CD4-positive, alpha-beta memory T cell (primary cell): ENCODE measurements around the gene TRIM66. TPM values are rescaled to one million over a fixed set of nuclear protein-coding genes. Genes with fewer than 3 reads are reported as not detected.

ENCODE experiments used
- CTCF ChIA-PET: fragments of 350-600 bp; sonication (Branson Sonifier 250); formaldehyde crosslinking; loops from one replicate; lab custom pipeline; 2021; ENCODE audit warnings: inconsistent platforms; ENCODE audit not compliant: partially characterized antibody; lab: Charles Lee
- POLR2A ChIA-PET: fragments of 350-600 bp; sonication (Branson Sonifier 250); formaldehyde crosslinking; loops from one replicate; lab custom pipeline; 2021; ENCODE audit not compliant: partially characterized antibody; lab: Charles Lee
- DNase-seq, 5 donors: peaks; one replicate each; pipeline versions ENCODE4 v3.0.0 to v3.0.0-alpha.2; 2020 to 2022; ENCODE audit warnings: mixed read lengths in 1 of 5
- H3K27ac ChIP-seq: one replicate; pipeline ENCODE4 v1.7.0; 2013; ENCODE audit warnings: low read depth, low read length
- H3K27me3 ChIP-seq: 2 replicates; pipeline ENCODE4 v1.7.0; 2013; ENCODE audit warnings: mild to moderate bottlenecking, low read length, moderate library complexity; ENCODE audit not compliant: insufficient read depth
- H3K36me3 ChIP-seq: 2 replicates; pipeline ENCODE4 v1.7.0; 2013; ENCODE audit warnings: mild to moderate bottlenecking, low read length, moderate library complexity; ENCODE audit not compliant: insufficient read depth
- H3K4me1 ChIP-seq: 2 replicates; pipeline ENCODE4 v1.7.0; 2013; ENCODE audit warnings: mild to moderate bottlenecking, low read length, moderate library complexity; ENCODE audit not compliant: insufficient read depth
- H3K4me3 ChIP-seq, 2 donors: one replicate each; pipeline ENCODE4 v1.7.0; 2013; ENCODE audit warnings: low read length in 2 of 2, mild to moderate bottlenecking in 1 of 2
- H3K9me3 ChIP-seq, 2 donors: one replicate each; pipeline ENCODE4 v1.7.0; 2013; ENCODE audit warnings: low read length in 2 of 2, control low read depth in 1 of 2; ENCODE audit not compliant: control insufficient read depth in 1 of 2
- H3K27ac Mint-ChIP-seq, 7 donors: one replicate each; pipeline ENCODE4 v1.8.0; 2020 to 2021; ENCODE audit warnings: mixed read lengths in 7 of 7, mild to moderate bottlenecking in 6 of 7, inconsistent platforms in 3 of 7, moderate library complexity in 3 of 7
- H3K27me3 Mint-ChIP-seq, 2 donors: one replicate each; pipeline ENCODE4 v1.8.0; 2020 to 2021; ENCODE audit warnings: mixed read lengths in 2 of 2
- H3K36me3 Mint-ChIP-seq, 2 donors: one replicate each; pipeline ENCODE4 v1.8.0; 2020 to 2021; ENCODE audit warnings: mixed read lengths in 2 of 2, inconsistent platforms in 1 of 2, mild to moderate bottlenecking in 1 of 2
- H3K4me1 Mint-ChIP-seq, 4 donors: one replicate each; pipeline ENCODE4 v1.8.0; 2020 to 2021; ENCODE audit warnings: mixed read lengths in 4 of 4, mild to moderate bottlenecking in 1 of 4
- H3K4me3 Mint-ChIP-seq, 8 donors: one replicate each; pipeline ENCODE4 v1.8.0; 2020 to 2021; ENCODE audit warnings: mixed read lengths in 8 of 8, mild to moderate bottlenecking in 7 of 8, moderate library complexity in 6 of 8, inconsistent platforms in 3 of 8
- H3K9me3 Mint-ChIP-seq, 8 donors: one replicate each; pipeline ENCODE4 v1.8.0; 2020 to 2021; ENCODE audit warnings: mixed read lengths in 8 of 8, mild to moderate bottlenecking in 5 of 8, inconsistent platforms in 3 of 8, moderate library complexity in 1 of 8
- intact Hi-C: fragments of 100-400 bp; cut with micrococcal nuclease; formaldehyde crosslinking; loops from one replicate; pipeline ENCODE4 v1.15.1; 2023
- polyA plus RNA-seq, 2 donors: library from polyadenylated mRNA; unstranded; fragments of 300-500 nt; fragmentation: Illumina TruSeq; gene quantifications; one replicate each; pipeline ENCODE4 v1.2.3, GENCODE V29; 2021
- total RNA-seq, 2 experiments: library from RNA; stranded (reverse); gene quantifications; one replicate each; pipeline ENCODE4 v1.2.3, GENCODE V29; 2021

The TRIM66 gene
- total and polyA plus RNA-seq, 4 experiments from 2014 or later = 0.67 to 31.3 (median 25.0) TPM; not detected in 1

GRCh38 chr11:8654503-8654902 lies 28.0 kb downstream of the TRIM66 start:
- peak overlapping the region in 1 of 7 donors; percentile 5 for H3K27ac Mint-ChIP-seq
- no peaks in the 10 kb centered on the region for H3K9me3 ChIP-seq
- no peaks in the 10 kb centered on the region for H3K36me3 ChIP-seq
- ChIA-PET POLR2A (no interaction called here), CTCF (no interaction called here)
- intact Hi-C loops = no loop called here
- no peak overlapping the region for H3K4me3 ChIP-seq
- no peaks in the 10 kb centered on the region for H3K9me3 Mint-ChIP-seq
- H3K27me3 Mint-ChIP-seq = no peaks in the 10 kb centered on the region
- no peak overlapping the region for H3K27ac ChIP-seq
- DNase-seq = no peak
- no peaks in the 10 kb centered on the region for H3K27me3 ChIP-seq
- no peak overlapping the region for H3K4me3 Mint-ChIP-seq
- no peaks in the 10 kb centered on the region for H3K4me1 ChIP-seq
- H3K4me1 Mint-ChIP-seq = no peaks in the 10 kb centered on the region
- H3K36me3 Mint-ChIP-seq = peaks cover 24 to 37% of the 10 kb centered on the region in 2 donors

DNA sequence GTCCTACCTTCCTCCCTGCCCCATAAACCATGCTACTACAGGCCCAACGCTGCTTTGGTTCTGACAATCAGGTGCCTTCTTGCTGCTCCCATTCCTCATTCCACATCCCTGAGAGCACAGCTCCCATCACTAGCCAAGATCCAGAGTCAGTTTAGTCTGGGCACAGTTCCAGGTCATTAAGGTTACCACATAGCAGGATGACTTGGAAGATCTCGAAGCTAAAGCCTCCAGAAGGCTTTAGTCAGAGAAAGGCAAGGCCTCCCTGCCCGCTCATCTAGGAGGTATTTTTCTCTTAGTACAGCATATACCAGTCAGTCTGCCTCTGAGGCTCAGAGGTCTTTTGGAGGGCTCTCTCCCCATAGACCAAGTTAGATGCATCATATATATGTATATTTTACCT lies 30.3 kb downstream of the TRIM66 start:
- H3K36me3 ChIP-seq = peaks cover 7% of the 10 kb centered on the region
- ChIA-PET POLR2A (no interaction called here), CTCF (no interaction called here)
- peaks cover 33 to 54% of the 10 kb centered on the region in 2 donors for H3K36me3 Mint-ChIP-seq
- intact Hi-C loops = no loop called here
- H3K27me3 Mint-ChIP-seq = no peaks in the 10 kb centered on the region
- H3K27ac Mint-ChIP-seq = peak overlapping the region in 1 of 7 donors; percentile 48
- H3K4me3 Mint-ChIP-seq = no peak overlapping the region
- no peak overlapping the region for H3K4me3 ChIP-seq
- H3K9me3 ChIP-seq = no peaks in the 10 kb centered on the region
- DNase-seq = no peak
- H3K27me3 ChIP-seq = no peaks in the 10 kb centered on the region
- no peaks in the 10 kb centered on the region for H3K4me1 ChIP-seq
- H3K9me3 Mint-ChIP-seq = no peaks in the 10 kb centered on the region
- no peaks in the 10 kb centered on the region for H3K4me1 Mint-ChIP-seq
- no peak overlapping the region for H3K27ac ChIP-seq

- Histone ChIP-seq H3K9me3 (no peaks in the 10 kb centered on the region), H3K27ac (no peak overlapping the region), H3K27me3 (no peaks in the 10 kb centered on the region), H3K36me3 (peaks cover 19% of the 10 kb centered on the region), H3K4me1 (no peaks in the 10 kb centered on the region), H3K4me3 (no peak overlapping the region)
- Mint-ChIP-seq H3K4me3 (no peak overlapping the region), H3K36me3 (peaks cover 41 to 54% of the 10 kb centered on the region in 2 donors), H3K4me1 (no peaks in the 10 kb centered on the region), H3K27me3 (no peaks in the 10 kb centered on the region), H3K9me3 (no peaks in the 10 kb centered on the region), H3K27ac (peak overlapping the region in 1 of 7 donors; percentile 42)
- ChIA-PET CTCF (no interaction called here), POLR2A (no interaction called here)
- DNase-seq = no peak
- intact Hi-C loops = no loop called here
Observed at GRCh38 chr11:8650401-8650990, 32.0 kb downstream of the TRIM66 start.

DNA sequence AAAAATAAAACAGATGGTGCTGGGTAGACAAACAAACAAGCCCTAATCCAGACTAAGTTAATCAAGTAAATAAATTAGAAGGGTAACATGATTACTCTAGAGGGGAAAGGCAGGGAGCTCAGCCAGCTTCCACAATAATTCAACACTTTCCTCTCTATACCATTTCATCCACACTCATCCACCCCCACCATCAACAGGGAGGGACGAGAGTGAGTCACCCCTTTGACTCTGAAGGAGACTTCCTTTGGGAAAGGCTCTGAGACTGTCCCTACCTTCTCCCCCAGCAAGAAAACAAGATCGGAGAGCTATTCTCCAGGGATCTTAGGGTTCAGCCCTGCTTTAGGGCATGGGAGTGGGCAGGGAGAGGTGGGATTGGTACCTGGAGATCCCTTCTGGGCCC lies 33.1 kb downstream of the TRIM66 start:
- peaks cover 30% of the 10 kb centered on the region for H3K36me3 ChIP-seq
- Mint-ChIP-seq H3K27ac (no peak overlapping the region), H3K9me3 (no peaks in the 10 kb centered on the region), H3K4me3 (no peak overlapping the region), H3K36me3 (peaks cover 40 to 53% of the 10 kb centered on the region in 2 donors), H3K27me3 (no peaks in the 10 kb centered on the region), H3K4me1 (no peaks in the 10 kb centered on the region)
- H3K27me3 ChIP-seq = no peaks in the 10 kb centered on the region
- H3K27ac ChIP-seq = no peak overlapping the region
- intact Hi-C loops = no loop called here
- DNase-seq = no peak
- CTCF ChIA-PET = interaction anchor here (1.7 kb wide), 1 partner anchor 11 kb away, joined by 6 read pairs; no protein-coding TSS in a partner anchor
- POLR2A ChIA-PET = interaction anchor here (0.9 kb wide), 1 partner anchor 39 kb away, joined by 3 read pairs; no protein-coding TSS in a partner anchor
- no peaks in the 10 kb centered on the region for H3K4me1 ChIP-seq
- H3K4me3 ChIP-seq = no peak overlapping the region
- no peaks in the 10 kb centered on the region for H3K9me3 ChIP-seq

- Histone ChIP-seq H3K4me1 (no peaks in the 10 kb centered on the region), H3K9me3 (no peaks in the 10 kb centered on the region), H3K4me3 (no peak overlapping the region), H3K27ac (no peak overlapping the region), H3K27me3 (no peaks in the 10 kb centered on the region), H3K36me3 (peaks cover 37% of the 10 kb centered on the region)
- POLR2A ChIA-PET = no interaction called here
- DNase-seq = no peak
- CTCF ChIA-PET = no interaction called here
- Mint-ChIP-seq H3K4me3 (no peak overlapping the region), H3K4me1 (no peaks in the 10 kb centered on the region), H3K27me3 (no peaks in the 10 kb centered on the region), H3K36me3 (peaks cover 38 to 49% of the 10 kb centered on the region in 2 donors), H3K27ac (no peak overlapping the region), H3K9me3 (no peaks in the 10 kb centered on the region)
- intact Hi-C loops = no loop called here
Observed at GRCh38 chr11:8646873-8647272, 35.6 kb downstream of the TRIM66 start.

- DNase-seq = no peak
- Mint-ChIP-seq H3K9me3 (peaks cover 0 to 2% (median 0%) of the 10 kb centered on the region in 8 donors), H3K4me1 (peaks cover 0 to 2% (median 0%) of the 10 kb centered on the region in 4 donors), H3K27me3 (no peaks in the 10 kb centered on the region), H3K27ac (no peak overlapping the region), H3K36me3 (peaks cover 56% of the 10 kb centered on the region in 2 donors), H3K4me3 (no peak overlapping the region)
- Histone ChIP-seq H3K4me1 (no peaks in the 10 kb centered on the region), H3K4me3 (no peak overlapping the region), H3K27ac (no peak overlapping the region), H3K9me3 (no peaks in the 10 kb centered on the region), H3K27me3 (no peaks in the 10 kb centered on the region), H3K36me3 (peaks cover 51% of the 10 kb centered on the region)
- intact Hi-C loops = no loop called here
- ChIA-PET POLR2A (no interaction called here), CTCF (interaction anchor here (1.0 kb wide), 1 partner anchor 20 kb away, joined by 3 read pairs; no protein-coding TSS in a partner anchor)
Observed at GRCh38 chr11:8642196-8642841, 40.1 kb downstream of the TRIM66 start.

- Histone ChIP-seq H3K9me3 (no peaks in the 10 kb centered on the region), H3K4me3 (no peak overlapping the region), H3K27ac (no peak overlapping the region), H3K4me1 (no peaks in the 10 kb centered on the region), H3K27me3 (no peaks in the 10 kb centered on the region), H3K36me3 (peaks cover 47% of the 10 kb centered on the region)
- Mint-ChIP-seq H3K9me3 (peaks cover 2 to 10% (median 4%) of the 10 kb centered on the region in 8 donors), H3K27ac (peak overlapping the region in 1 of 7 donors; percentile 18), H3K36me3 (peaks cover 57 to 64% of the 10 kb centered on the region in 2 donors), H3K4me1 (peaks cover 0 to 2% (median 0%) of the 10 kb centered on the region in 4 donors), H3K27me3 (no peaks in the 10 kb centered on the region), H3K4me3 (no peak overlapping the region)
- DNase-seq = no peak
- ChIA-PET CTCF (no interaction called here), POLR2A (no interaction called here)
- intact Hi-C loops = no loop called here
Observed at GRCh38 chr11:8641332-8641731, 41.1 kb downstream of the TRIM66 start.
